SH-SY5Y (cell line): ENCODE data around the gene ODAPH.

ENCODE experiments used
- GATA2 ChIP-seq: IDR thresholded peaks from 2 replicates; pipeline ENCODE4 v1.6.1; 2011; ENCODE audit warnings: mild to moderate bottlenecking, low read depth, low read length
- GATA3 ChIP-seq: IDR thresholded peaks from 2 replicates; pipeline ENCODE4 v1.6.1; 2011; ENCODE audit warnings: low read depth, mild to moderate bottlenecking, low read length, moderate library complexity

The ODAPH gene

GRCh38 chr4:75544870-75545269, 11.0 kb upstream of the ODAPH start:
- no peak for TF ChIP-seq GATA2
- no peak for TF ChIP-seq GATA3

DNA sequence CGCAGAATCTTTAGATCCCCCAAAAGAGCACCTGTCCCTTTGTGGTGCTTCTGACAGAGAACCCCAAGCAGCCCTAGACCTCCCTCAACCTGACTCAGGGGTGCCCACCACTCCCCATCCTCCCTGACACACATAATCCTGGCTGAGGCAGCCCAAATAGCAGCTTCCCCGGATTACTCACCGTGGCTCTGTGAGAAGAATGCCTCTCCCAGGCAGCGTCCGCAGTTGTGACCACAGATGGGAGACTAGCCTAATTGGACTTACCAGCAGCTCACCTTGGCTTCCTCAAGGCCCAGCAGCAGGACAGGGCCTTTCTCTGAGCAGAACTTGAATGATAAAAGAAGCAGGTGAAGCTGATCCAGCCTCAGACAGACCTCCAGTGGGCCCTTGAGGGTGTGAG, 10.3 kb upstream of the ODAPH start:
- TF ChIP-seq GATA3, result no peak
- TF ChIP-seq GATA2, result no peak

- no peak for TF ChIP-seq GATA2
- TF ChIP-seq GATA3, result no peak
These were observed 8.0 kb upstream of the ODAPH start for GRCh38 chr4:75547647-75548387.

- TF ChIP-seq GATA3 (no peak), GATA2 (no peak)
These were observed 6.8 kb upstream of the ODAPH start for GRCh38 chr4:75549019-75549418.

- TF ChIP-seq GATA2 (no peak), GATA3 (no peak)
These were observed 3.4 kb upstream of the ODAPH start for GRCh38 chr4:75552452-75552851.

DNA sequence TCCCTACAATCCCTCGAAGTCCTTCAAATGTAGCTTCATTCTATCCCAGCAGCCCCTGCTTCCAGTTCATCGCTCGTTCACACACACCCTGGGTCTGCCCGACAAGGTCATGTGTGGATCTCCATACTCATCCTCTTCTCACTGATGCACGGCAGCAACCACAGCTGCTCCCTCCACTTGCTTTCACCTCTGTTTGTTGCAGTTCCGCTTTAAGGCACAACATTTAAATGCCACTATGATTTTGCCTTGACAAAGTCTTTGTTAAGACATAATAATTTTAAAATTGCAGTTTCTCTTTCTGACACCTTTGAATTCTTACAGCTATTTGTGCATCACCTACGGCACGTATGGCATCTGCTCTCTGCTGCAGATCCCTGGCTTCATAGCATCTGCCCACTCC, 1.8 kb downstream of the ODAPH start:
- TF ChIP-seq GATA2, result no peak
- no peak for TF ChIP-seq GATA3

DNA sequence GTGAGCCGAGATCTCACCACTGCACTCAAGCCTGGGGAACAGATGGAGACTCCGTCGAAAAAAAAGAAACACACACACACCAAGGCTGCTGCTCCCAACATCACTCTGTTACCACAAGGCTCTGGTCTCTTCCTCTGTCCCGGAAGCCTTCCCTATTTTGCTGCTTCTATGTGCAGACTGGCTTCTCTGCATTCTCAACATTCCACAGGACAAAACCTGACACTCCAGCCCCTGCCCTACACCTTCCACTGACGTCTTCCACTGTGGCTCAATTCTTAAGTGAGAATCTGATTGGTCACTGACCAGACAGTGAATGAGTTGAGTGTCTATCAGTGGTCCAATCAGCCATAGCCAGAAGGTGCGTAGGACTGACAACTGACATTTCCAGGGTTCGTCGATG, 5.9 kb downstream of the ODAPH start:
- no peak for TF ChIP-seq GATA3
- no peak for TF ChIP-seq GATA2

- TF ChIP-seq GATA2, result no peak
- TF ChIP-seq GATA3, result no peak
These were observed 8.2 kb downstream of the ODAPH start for GRCh38 chr4:75564023-75564422.

DNA sequence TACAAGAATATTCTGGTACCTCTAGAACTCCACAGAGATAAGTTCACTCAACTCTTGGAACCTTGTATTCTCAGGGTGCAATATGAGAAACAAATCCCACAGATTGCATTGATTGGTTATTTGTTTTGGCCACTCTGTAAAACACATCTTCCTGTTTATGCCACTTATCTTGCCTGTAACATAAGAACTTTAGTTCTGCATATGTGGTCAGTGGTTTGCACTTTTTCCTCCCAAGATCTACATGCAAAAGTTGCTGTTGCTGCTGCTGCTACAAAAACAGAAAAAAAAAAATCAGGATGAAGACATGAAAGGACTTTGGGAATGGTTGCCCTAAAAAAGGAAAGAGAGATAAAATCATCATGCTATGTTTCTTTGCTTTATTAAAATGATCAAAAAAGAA, 9.6 kb downstream of the ODAPH start:
- no peak for TF ChIP-seq GATA2

GRCh38 chr4:75566911-75567310, 11.0 kb downstream of the ODAPH start:
- TF ChIP-seq GATA3 (no peak), GATA2 (no peak)

GRCh38 chr4:75567725-75568124, 11.9 kb downstream of the ODAPH start:
- TF ChIP-seq GATA3 (no peak), GATA2 (no peak)

DNA sequence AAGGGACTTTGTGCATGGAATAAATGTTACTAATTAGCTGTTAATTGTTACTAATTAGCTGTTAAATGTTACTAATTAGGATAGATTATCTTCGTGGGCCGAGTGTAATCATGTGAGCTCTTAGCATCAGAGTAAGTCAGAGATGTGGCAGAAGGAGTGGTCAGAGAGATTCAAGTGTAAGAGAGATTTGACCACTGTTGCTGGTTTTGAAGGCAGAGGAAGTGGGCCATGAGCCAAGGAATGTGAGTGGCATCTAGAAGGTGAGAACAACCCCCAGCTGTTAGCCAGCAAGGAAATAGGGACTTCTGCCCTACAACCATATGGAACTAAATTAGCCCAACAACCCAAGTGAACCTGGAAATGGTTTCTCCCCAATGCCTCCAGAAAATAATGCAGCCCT, 28.2 kb downstream of the ODAPH start:
- no peak for TF ChIP-seq GATA3
- no peak for TF ChIP-seq GATA2

DNA sequence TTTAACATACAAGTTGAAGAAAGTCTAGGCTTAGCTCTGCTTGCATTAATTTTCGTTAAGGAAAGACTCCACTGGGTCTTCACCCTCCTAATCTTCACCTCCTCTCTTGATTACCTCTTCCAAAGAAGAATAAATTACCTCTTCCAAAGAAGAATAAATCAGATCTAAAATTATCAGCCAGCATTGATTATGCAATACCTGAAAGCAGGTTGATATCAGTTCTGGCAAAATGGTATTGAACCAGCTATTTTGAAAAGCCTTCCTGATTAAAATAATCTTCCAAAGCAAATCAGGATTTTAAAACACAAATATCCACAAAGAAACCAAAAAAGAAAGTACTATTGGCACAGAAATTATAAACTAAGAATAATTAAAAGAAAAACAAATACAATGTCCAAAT, 37.5 kb downstream of the ODAPH start:
- TF ChIP-seq GATA3 (no peak), GATA2 (no peak)

DNA sequence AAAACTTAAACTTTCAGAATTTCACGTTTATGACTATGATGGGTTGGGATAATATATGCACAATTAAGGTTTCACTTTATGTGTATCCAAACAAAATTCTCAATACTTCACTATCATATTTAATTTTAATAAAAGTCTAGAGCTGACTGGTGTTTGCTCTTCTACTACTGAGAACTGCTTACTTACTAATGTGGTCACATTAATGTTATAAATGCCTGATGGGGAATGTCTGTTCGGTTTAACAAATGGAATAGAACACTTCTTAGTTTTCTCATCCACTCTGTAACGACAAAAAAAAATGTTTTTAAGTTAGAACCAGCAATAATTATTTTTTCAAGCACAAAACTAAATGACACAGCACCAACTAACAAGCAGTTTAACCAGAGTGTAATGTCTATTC, 40.2 kb downstream of the ODAPH start:
- TF ChIP-seq GATA2 (no peak), GATA3 (no peak)

DNA sequence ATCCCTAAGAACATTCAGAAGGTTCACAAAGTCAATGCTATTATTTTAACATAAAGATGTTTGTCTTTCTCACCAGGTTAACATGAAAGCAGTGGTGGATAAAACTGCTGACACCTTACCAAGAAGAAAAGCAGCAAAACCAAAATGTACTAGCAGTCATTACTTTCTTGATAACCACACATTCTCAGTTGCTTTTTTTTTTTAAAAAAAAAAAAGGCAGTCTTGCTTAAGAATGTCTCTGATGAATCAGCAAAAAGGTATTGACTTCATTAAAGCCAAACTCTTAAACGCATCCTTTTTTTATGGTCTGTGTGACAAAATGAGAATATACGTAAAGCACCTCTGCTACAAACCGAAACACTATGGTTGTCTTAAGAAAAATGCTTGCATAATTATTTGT, 42.5 kb downstream of the ODAPH start:
- no peak for TF ChIP-seq GATA2
- no peak for TF ChIP-seq GATA3

DNA sequence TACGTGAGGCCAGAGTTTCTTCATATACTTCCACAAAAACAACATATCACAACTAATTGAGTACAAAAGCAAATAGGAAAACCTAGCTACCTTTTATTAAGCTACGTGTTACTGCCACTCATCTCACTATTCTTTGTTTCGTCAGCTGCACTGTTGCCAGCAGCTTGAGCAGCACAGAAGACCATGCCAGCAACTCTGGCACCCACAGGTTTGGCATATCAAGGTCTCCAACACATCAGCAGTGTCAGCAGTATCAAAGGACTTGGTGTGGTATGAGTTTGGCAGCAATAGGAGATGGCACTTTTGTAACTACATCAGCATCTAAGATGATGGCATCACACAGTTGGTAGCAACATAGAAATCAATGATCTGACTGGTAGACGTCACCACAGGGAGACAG, 43.8 kb downstream of the ODAPH start:
- no peak for TF ChIP-seq GATA2
- no peak for TF ChIP-seq GATA3
